Measurements from ENCODE around the gene MCOLN1.

MCOLN1 gene

DNA sequence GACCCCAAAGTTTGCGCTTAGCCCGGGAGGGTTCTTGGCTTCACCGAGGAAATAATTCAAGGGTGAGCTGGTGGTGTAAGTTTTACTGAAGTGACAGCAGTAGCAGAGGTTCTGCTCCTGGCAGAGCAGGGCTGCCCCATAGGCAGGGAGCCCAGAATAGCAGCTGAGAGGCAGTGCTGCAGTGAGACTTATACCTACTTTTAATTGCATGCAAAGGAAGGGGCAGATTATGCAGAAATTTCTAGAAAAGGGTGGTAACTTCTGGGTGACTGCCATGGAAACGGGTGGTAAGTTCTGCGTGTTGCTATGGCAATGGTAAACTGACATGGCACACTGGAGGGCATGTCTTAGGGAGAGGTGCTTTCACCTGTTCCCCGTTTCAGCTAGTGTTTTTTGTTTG is 55.7 kb downstream of the MCOLN1 start:
- DNase-seq = no peak

DNA sequence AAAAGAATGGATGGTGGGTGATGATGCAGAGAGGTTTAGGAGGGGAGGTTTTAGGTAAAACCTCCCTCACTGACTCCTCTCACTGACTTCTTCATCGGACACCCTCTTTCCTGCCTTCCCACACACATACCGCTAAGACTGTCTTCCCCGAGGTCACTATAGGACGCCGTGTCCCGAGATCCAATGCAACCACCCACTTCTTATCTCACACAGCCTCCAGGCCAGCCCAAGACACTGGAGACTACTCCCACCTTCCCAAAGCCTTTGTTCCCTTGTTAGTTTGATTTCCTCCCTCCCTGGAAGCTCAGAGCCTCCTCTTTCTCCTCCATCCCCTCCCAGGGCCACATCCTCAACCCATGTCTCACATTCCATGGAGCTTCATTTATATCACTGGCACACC is 56.8 kb downstream of the MCOLN1 start:
- DNase-seq = no peak

DNA sequence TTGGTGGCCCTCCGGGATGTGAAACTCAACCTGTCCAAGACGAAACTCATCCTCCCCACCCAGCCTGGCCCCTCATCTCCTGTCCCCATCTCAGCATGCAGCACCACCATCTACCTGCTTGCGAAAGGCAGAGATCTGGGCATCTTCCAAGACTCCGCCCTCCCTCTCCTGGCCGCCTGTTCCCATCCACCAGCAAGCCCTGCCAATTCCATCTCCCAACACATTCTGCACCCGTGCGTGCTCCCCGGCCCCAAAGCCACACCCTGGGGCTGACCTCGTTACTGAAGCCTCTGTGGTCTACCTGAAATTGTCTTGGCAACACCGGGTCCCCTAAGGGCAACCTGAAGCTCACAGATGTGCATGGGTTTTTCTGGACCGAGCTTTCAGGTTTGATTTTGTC is 60.0 kb downstream of the MCOLN1 start:
- no peak for DNase-seq

Data from T-helper 9 cell (primary cell).